ENCODE measurements around the gene IGFBP4. TPM values are rescaled to one million over a fixed set of nuclear protein-coding genes. Genes with fewer than 3 reads are reported as not detected.

Gene IGFBP4
- total RNA-seq, 2 donors from 2014 or later: 148 to 209 TPM

- no peak for ATAC-seq
Measured at GRCh38 chr17:40427002-40427491, 16.2 kb upstream of the IGFBP4 start.

DNA sequence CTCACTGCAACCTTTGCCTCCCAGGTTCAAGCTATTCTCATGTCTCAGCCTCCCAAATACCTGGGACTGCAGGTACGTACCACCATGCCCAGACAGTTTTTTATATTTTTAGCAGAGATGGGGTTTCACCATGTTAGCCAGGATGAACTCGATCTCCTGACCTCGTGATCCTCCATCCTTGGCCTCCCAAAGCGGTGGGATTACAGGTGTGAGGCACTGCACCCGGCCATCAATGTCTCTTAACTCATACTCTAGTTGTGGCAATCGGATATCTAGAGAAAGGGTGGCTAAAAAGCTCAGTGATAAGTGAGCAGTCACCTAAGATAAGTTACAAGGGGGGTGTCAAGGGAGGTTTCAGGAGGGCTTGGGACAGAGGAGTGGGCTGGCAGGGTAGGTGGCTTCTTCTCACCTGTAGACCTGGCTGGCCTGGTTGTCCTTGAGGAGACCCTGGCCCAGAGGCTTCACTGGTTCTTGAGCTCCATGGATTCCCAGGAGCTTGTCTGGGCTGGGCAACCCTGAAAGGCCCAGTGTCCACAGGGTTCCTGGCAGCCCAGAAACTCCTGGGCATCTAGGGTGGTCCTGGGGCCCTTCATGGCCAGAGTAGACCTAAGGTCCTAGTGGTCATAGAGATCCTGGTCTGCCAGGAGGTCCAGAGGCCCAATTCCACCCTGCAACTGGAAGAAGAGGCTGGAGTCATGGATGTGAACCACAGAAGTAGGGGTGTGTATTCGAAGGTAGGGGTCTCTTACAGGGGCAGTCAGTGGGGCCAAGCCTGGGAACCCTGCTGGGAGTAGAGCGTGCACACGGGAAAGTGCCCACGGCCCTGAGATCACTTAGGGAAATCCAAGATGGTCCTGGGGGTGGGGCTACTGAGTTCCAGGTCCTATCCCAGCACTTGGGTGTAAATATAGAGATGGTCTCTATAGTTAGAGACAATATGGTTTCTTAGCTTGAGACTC lies 12.7 kb upstream of the IGFBP4 start:
- intact Hi-C loops (cut with DNase I, micrococcal nuclease): loop anchor here in 1 of 2 donors (10.0 kb wide), 1 partner anchor 104 kb away; no protein-coding TSS in a partner anchor
- no peak for DNase-seq

More at GRCh38 chr17:40427002-40427491, 16.2 kb upstream of the IGFBP4 start:
- intact Hi-C loops (cut with DNase I, micrococcal nuclease): no loop called here
- DNase-seq: no peak

GRCh38 chr17:40431231-40431602 lies 12.0 kb upstream of the IGFBP4 start:
- intact Hi-C loops (cut with DNase I, micrococcal nuclease): loop anchor here in 1 of 2 donors (10.0 kb wide), 1 partner anchor 104 kb away; no protein-coding TSS in a partner anchor
- ATAC-seq (no peak), DNase-seq (no peak)

More for the DNA sequence above, 12.7 kb upstream of the IGFBP4 start:
- no peak for ATAC-seq

DNA sequence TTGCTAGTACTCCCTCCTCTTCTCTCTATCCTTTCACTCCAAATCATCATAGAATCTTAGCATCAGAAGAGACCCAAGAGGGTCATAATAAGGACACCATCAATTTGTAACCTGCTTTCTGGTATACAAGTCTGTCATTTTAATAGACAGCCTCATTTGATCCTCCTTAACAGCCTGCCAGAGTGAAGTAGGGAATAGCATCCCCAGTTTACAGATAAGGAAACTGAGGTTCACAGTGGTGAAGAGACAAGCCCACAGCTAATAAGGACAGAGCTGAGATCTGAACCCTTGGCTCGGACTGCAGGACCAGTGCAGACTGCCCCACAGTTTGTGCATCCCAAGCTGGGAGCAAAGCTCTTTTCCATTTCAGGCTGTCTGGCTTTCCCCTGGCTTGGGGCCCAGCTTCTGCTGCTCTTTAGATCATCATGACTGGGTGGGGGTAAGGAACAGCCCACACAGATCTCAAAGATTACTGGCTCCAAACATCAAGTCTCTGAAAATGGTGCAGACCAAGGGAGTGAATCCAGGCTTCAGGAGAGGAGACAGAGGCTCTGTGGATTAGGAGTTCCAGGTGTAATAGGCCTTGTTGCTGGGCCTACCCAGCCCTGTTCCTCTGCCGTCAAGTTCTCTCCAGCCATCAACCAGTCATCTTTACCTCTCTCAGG lies 10.3 kb upstream of the IGFBP4 start:
- intact Hi-C loops (cut with DNase I, micrococcal nuclease): loop anchor here in 1 of 2 donors (10.0 kb wide), 1 partner anchor 102 kb away; no protein-coding TSS in a partner anchor
- DNase-seq (peak; percentile 49 to 73), ATAC-seq (no peak)

- ATAC-seq: peak; percentile 67
- no peak for DNase-seq
- intact Hi-C loops (cut with DNase I, micrococcal nuclease): loop anchor here in 1 of 2 donors (10.0 kb wide), 1 partner anchor 101 kb away; no protein-coding TSS in a partner anchor
Measured at GRCh38 chr17:40433551-40434415, 9.5 kb upstream of the IGFBP4 start.

DNA sequence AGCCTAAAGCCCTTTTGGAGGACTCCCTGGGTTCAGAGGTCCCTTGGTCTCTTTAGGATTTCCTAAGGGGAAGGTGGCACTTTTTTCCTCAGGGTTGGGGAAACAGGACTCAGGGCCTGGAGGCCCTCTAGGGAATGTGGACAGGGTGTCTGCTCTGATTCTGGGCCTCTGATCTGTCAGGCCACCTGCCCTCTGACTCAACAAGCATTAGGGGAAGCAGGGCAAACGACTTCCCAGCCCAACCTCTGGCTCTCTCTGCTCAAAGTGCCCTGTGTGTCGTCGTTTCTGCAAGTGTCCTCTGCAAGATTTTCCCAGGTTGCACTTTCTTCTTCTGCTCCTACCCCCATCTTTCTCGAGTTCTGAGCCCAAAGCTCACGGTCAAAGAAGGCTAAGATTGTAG lies 6.6 kb upstream of the IGFBP4 start:
- no peak for ATAC-seq
- DNase-seq: no peak
- intact Hi-C loops (cut with DNase I, micrococcal nuclease): loop anchor here (5.0 to 10.0 kb wide), 2 partner anchors 46 to 98 kb away; no protein-coding TSS in a partner anchor

- ATAC-seq (no peak), DNase-seq (no peak)
- intact Hi-C loops (cut with DNase I, micrococcal nuclease): loop anchor here (5.0 to 10.0 kb wide), 2 partner anchors 45 to 98 kb away; no protein-coding TSS in a partner anchor
Measured at GRCh38 chr17:40437095-40437732, 6.0 kb upstream of the IGFBP4 start.

DNA sequence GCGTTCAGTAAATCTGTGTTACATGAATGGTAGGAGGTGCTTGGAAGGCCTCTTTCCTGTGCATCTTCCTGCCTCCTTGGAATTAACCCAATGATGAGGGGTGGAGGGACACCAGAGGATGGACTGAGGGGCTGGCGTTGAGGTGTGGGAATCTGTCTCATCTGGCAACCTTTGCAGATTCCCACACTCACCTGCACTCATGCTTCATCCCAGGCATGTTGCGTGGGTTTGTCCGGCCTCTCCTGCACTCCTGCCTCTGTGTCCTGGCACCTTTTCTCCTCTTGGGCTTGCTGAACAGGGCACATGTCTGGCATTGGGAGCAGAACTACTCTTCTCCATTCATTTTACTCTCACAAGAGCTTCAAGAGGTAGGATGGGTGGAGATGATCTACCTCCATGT lies 3.1 kb upstream of the IGFBP4 start:
- intact Hi-C loops (cut with DNase I, micrococcal nuclease): no loop called here
- no peak for DNase-seq
- no peak for ATAC-seq

DNA sequence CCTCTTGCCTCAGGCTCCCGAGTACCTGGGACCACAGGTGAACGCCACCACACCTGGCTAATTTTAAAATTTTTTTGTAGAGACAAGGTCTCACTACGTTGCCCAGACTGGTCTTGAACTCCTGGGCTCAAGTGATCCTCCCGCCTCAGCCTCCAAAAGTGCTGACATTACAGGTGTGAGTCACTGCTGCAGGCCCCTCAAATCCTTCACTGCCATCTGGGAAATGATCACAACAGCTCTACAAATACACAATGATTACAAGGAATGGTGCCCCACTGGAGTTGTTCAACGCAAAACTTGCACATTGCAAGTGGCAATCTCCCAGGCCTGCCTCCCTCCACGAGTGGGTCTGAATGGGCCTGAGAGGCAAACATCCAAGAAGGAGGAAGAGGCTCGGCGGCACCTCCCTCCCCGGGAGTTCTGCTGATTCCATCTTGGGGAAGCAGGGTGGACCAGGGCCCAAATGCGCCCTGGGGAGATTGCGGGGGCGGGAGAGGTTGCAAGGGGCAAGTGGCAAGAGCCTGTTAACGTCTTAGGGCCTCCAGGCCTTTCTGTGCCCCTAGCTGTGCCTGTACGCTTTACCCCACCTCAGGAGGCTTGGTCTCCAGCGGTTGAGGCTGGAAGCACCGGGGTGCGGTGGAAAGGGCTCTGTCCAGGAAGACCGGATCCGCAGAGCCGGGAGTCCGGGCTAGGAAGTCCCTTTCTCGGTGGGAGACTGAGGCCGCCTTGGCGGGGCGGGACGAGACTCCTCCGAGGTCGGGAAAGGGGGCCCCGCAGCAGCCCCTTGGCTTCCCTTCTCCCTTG lies 656 bp upstream of the IGFBP4 start:
- ATAC-seq: peak; percentile 47
- intact Hi-C loops (cut with DNase I, micrococcal nuclease): no loop called here
- DNase-seq: peak in 1 of 2 donors; percentile 64

DNA sequence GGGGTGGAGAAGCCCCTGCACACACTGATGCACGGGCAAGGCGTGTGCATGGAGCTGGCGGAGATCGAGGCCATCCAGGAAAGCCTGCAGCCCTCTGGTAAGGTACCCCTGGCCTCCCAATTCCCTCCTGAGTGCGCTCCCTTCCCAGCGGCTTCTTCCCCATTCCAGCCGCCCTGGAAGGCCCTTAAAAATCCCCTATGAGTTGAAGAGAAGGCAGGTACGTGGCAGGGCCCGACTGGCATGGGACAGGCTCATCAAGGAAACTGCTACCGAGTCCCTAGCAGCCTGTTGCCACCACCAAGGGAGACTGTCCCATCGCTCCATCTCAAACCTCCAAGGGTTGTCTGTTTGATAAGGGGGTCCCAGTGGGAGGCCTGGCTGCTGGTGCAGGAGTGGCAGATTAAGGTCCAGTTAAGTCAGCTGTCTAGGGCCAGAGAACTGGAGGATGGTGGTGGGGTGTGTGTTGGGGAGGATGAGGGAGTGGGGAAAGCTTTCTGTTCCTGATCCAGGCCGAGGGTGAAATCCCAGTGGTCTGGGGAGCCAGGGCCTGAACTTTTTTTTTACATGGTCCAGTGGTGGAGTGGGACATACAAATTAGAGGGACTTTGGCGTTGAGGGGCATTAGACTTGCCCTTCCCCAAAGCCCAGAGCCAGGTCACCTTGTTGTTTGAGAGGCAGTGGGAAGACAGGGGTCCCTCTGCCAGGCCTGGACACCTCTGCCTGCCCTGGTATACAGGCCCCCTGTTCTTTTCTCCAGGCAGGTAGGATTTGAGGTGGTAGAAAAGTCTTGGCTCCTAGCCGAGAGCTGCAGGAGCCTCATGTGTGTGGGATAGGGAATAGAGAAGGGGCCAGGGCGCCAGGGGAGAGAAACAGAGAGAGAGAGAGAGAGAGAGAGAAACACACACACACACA lies 994 bp downstream of the IGFBP4 start:
- DNase-seq (peak in 1 of 2 donors; percentile 39), ATAC-seq (peak; percentile 7)
- intact Hi-C loops (cut with DNase I, micrococcal nuclease): no loop called here

DNA sequence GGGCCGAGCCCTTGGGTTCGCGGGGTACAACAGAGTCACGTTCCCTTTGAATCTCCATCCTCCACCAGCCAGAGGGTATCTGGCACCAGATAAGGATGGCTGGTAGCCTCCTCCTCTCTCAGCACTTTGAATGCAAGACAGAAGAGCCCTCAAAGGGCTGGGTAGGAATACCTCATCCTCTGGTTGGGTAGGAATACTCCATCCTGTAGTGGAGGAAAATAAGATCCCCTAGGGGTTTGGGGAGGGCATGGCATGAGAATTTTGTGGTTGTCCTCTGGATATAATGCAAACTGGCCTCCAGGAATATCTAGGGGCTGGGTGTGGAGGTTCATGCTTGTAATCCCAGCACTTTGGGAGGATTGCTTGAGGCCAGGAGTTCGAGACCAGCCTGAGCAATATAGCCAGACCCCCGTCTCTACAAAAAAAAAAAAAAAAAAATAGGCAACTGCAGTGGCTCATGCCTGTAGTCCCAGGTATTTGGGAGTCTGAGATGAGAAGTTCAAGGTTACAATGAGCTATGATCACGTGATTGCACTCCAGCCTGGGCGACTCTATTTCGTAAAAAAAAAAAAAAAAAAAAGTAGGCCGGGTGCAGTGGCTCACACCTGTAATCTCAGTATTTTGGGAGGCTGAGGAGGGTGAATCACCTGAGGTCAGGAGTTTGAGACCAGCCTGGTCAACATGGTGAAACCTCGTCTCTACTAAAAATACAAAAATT lies 2.7 kb downstream of the IGFBP4 start:
- intact Hi-C loops (cut with DNase I, micrococcal nuclease): no loop called here
- DNase-seq: no peak
- ATAC-seq: no peak

- ATAC-seq: peak; percentile 7
- DNase-seq: peak in 1 of 2 donors; percentile 49
- intact Hi-C loops (cut with DNase I, micrococcal nuclease): no loop called here
Measured at GRCh38 chr17:40447148-40447644, 3.9 kb downstream of the IGFBP4 start.

DNA sequence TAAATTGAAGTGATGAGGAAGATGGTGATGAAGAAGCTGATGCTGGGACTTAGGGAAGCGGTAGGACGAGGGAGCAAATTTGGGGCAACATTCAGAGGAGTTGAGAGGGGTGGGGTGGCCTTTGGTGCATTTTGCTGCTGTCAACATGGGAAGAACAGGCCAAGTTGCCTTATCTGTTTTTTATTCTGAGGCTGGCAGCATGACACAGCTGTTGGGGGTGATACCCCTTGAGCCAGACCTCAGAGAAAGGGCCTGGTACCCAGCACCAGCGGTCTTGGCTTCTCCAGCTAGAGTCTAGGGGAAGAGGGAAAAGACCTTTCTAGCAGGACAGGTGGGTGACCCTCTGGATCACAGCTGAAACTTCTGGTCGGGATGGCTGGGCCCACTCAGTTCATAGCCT lies 4.6 kb downstream of the IGFBP4 start:
- intact Hi-C loops (cut with DNase I, micrococcal nuclease): no loop called here
- no peak for DNase-seq
- no peak for ATAC-seq

DNA sequence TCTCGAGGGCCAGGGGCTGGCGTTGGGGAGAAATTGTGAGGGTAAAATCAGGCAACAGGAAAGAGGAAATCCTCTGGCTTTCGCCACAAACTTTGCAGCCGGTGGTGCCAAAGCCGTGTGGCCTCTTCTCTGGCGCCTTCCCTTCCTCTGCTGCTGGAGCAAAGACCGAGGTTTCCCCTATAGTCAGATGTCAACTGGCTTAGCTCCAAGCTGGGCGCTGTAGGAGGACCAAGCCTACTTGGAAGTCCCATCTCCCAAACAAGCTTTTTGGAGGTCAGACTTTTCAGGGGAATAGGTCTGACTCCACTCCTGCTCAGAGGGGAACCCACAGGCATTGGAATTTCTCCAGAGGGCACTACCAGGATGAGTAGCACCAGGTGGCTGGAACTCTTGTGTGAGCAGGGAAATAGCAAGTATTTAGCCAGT lies 5.0 kb downstream of the IGFBP4 start:
- peak in 1 of 2 donors; percentile 67 for DNase-seq
- peak; percentile 9 for ATAC-seq
- intact Hi-C loops (cut with DNase I, micrococcal nuclease): no loop called here

DNA sequence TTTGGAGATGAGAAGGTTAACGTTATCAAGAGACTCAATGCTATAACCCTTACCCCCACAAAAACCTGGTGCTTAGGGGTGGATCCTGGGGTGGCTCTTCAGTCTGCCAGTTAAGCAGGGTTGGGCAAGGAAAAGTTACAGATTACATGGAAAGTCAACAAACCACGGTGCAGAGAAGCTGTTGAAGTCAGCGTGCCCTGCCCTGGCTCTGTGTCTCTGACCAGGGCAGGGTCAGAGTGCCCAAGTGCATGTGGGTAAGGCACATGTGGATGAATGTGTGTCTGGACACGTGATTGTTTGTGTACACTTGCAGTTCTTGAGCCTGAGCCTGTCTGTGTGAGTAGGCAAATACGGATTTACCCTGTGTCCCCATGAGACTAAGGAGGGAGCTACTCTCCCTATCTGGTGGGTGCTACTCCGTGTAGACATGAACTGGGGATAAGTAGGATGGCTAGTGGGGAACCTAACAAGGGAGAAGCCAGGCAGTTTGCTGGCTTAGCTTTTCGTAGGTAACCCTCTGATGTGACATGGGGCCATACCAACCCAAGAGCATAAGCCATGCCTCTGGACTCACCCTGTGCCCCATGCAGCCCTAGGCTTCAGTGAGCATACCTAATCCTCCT lies 5.5 kb downstream of the IGFBP4 start:
- intact Hi-C loops (cut with DNase I, micrococcal nuclease): no loop called here
- DNase-seq (peak; percentile 76 to 91), ATAC-seq (peak; percentile 79)

All from left colon (tissue), 2 donors.